ENCODE results near the gene SRGAP3.

DNA sequence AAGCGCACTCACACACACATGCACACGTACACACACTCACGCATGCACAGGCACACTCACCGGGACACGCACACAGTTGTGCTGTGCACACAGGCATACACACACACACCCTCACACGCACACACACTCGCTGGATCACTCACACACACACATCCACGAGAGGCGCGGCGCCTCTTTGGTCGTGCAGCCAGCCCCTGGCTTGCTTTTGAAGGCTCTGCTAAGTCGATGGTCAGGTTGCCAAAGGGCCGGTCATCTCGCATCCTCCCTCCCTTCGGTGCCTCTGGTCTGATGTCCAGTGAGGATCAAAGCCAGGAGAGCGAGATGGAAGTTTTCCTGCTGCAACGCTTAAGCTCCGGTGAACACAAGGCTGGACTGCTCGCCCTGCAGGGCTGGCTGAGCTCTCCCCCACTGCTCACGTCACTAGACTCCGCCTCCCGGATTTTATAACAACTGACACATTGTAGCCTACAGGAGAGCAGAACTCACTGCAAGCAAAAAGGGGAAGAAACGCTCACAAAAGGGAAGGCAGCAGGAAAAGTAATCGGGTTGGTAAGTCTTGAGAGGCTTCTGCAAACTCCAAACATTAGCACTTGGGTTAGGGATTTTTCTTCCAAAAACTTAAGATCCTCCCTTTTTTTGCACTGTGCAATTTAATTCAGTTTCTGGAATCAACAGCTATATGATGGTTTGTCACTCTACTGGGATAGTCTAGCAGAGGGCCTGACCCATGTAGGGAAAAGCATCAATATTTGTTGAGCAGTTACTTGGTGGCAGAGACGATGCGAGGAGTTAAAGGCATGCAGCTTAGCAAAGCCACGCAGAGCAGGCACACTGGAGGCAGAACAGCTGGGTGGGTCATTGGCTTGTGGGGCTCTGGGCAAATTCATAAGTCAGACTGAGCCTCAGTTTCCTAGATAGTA lies at the start of gene SRGAP3:
- TF ChIP-seq CTCF (IDR thresholded peaks at IDR 0.05) (no peak), EZH2 (IDR thresholded peaks at IDR 0.05; ENCODE audit: borderline replicate concordance, insufficient read depth, low read depth, low read length, poor library complexity, severe bottlenecking) (no peak)

All from B cell (primary cell).